Testis (tissue), 3 donors: ENCODE data around the gene GADD45G. TPM values are rescaled to one million over a fixed set of nuclear protein-coding genes. Genes with fewer than 3 reads are reported as not detected.

Experiments
- DNase-seq: peaks from one replicate; pipeline ENCODE4 v3.0.0-alpha.2; 2019
- H3K27ac ChIP-seq, 2 donors: fragments of 200-600 bp; sonication (generic); one replicate each; pipeline ENCODE4 v1.5.1; 2019
- H3K27me3 ChIP-seq: fragments of 200-600 bp; sonication (generic); one replicate; pipeline ENCODE4 v1.5.1; 2019
- H3K36me3 ChIP-seq: fragments of 200-600 bp; sonication (generic); one replicate; pipeline ENCODE4 v1.5.1; 2017; ENCODE audit warnings: low read depth; ENCODE audit errors: missing control alignments
- H3K4me1 ChIP-seq: fragments of 200-600 bp; sonication (generic); one replicate; pipeline ENCODE4 v1.5.1; 2019
- H3K4me3 ChIP-seq, 2 donors: fragments of 200-600 bp; sonication (generic); one replicate each; pipeline ENCODE4 v1.5.1; 2017 to 2019
- H3K9me3 ChIP-seq: fragments of 200-600 bp; sonication (generic); one replicate; pipeline ENCODE4 v1.5.1; 2017
- POLR2A ChIP-seq: fragments of 450-650 bp; IDR thresholded peaks from one replicate; pipeline ENCODE4 v1.6.1; 2017; ENCODE audit warnings: antibody characterized with exemption, mild to moderate bottlenecking, moderate library complexity
- WGBS, 2 donors: methylation state at CpG; one replicate each; pipeline ENCODE4 v1.1.5; 2018; 5-methylcytosine and 5-hydroxymethylcytosine counted together
- intact Hi-C: fragments of 100-400 bp; cut with DNase I; formaldehyde crosslinking; loops from one replicate; pipeline ENCODE4 v1.15.1; 2023; ENCODE audit warnings: low total_unique reads
- polyA plus RNA-seq: library from polyadenylated mRNA; stranded (reverse); fragments of 350-450 nt; fragmentation: Illumina TruSeq; extraction: RNeasy Lipid Tissue Mini Kit (QIAGEN cat#74804); gene quantifications from one replicate; pipeline ENCODE4 v1.2.3, GENCODE V29; 2014; ENCODE audit warnings: low read depth, low replicate concordance; ENCODE audit not compliant: insufficient read depth
- total RNA-seq, 2 donors: library from RNA; depleted of rRNA; stranded (reverse); fragments of >200 nt; gene quantifications; one replicate each; pipeline ENCODE4 v1.2.3, GENCODE V29; 2016
- TF ChIP-seq, protein P1 (sequence below), 3 experiments: fragments of 450-650 bp in 2 of 3; fragments of 200-600 bp in 1 of 3; sonication (generic) in 1 of 3; IDR thresholded peaks; one replicate each; pipeline ENCODE4 v1.5.1; 2016 to 2019; ENCODE audit warnings: antibody characterized with exemption in 3 of 3, mild to moderate bottlenecking in 2 of 3, moderate library complexity in 1 of 3

Gene GADD45G
- total and polyA plus RNA-seq, 3 donors from 2014 or later: 29.1 to 72.8 (median 66.1) TPM

DNA sequence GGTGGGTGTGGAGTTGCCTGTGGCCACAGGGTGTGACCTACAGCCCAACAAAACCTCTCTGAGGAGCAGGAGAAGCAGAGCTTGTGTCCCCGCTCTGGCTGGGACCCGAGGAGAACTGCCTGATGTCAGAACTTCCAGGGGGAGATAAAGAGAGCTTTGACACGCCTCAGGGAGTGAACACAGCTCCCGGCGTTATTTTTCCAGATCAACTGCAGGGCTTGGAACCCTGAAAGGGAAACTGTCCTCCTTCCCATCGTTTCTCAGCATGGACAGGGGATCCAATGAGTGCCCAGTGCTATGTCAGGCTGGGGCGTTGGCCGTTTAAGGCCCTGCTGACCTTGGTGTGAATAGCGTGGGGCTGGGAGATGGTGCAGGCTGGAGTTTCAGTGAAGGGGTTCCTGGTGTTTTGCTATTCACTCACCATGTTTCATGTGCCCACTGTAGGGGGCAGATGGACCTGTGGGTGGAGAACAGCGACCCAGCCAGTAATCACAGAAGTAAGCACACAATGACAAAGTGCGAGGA lies 22.0 kb downstream of the GADD45G start:
- no peak for DNase-seq
- TF ChIP-seq, protein P1, sequence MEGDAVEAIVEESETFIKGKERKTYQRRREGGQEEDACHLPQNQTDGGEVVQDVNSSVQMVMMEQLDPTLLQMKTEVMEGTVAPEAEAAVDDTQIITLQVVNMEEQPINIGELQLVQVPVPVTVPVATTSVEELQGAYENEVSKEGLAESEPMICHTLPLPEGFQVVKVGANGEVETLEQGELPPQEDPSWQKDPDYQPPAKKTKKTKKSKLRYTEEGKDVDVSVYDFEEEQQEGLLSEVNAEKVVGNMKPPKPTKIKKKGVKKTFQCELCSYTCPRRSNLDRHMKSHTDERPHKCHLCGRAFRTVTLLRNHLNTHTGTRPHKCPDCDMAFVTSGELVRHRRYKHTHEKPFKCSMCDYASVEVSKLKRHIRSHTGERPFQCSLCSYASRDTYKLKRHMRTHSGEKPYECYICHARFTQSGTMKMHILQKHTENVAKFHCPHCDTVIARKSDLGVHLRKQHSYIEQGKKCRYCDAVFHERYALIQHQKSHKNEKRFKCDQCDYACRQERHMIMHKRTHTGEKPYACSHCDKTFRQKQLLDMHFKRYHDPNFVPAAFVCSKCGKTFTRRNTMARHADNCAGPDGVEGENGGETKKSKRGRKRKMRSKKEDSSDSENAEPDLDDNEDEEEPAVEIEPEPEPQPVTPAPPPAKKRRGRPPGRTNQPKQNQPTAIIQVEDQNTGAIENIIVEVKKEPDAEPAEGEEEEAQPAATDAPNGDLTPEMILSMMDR (IDR thresholded peaks at IDR 0.05): no peak
- no peak for TF ChIP-seq POLR2A
- Histone ChIP-seq H3K27me3 (no peaks in the 10 kb centered on the region), H3K9me3 (no peaks in the 10 kb centered on the region), H3K27ac (no peak overlapping the region), H3K4me1 (peaks cover 44% of the 10 kb centered on the region), H3K36me3 (no peaks in the 10 kb centered on the region), H3K4me3 (no peak overlapping the region)
- WGBS, 2 donors: 61 to 81% methylated on average over 11 of the region's 11 CpGs
- intact Hi-C loops: no loop called here

DNA sequence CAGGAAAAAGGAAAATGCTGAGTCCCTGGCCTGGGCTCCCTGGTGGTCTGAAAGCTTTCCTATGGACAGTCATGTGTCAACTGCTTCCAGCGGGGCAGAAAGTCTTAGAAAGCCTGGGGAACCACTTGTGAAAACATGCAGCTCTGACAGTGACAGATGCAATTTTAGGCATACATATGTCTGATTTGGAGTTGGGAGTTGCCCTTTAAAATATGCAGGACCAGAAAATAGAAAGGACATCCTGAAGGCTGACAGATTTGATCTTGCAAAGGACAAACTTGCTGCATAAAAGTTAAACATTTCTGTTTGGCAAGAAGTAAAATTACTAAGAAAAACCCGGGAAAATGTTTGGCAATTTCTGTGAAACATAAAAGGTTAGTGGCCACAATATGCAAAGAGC lies 23.8 kb downstream of the GADD45G start:
- no peak for DNase-seq
- whole genome bisulfite sequencing, 2 donors: 70 to 92% methylated on average over 2 of the region's 2 CpGs
- Histone ChIP-seq H3K4me1 (peaks cover 26% of the 10 kb centered on the region), H3K9me3 (no peaks in the 10 kb centered on the region), H3K36me3 (no peaks in the 10 kb centered on the region), H3K27me3 (no peaks in the 10 kb centered on the region), H3K4me3 (no peak overlapping the region), H3K27ac (no peak overlapping the region)
- no peak for TF ChIP-seq POLR2A
- TF ChIP-seq, protein P1 (IDR thresholded peaks at IDR 0.05): no peak
- intact Hi-C loops: no loop called here

DNA sequence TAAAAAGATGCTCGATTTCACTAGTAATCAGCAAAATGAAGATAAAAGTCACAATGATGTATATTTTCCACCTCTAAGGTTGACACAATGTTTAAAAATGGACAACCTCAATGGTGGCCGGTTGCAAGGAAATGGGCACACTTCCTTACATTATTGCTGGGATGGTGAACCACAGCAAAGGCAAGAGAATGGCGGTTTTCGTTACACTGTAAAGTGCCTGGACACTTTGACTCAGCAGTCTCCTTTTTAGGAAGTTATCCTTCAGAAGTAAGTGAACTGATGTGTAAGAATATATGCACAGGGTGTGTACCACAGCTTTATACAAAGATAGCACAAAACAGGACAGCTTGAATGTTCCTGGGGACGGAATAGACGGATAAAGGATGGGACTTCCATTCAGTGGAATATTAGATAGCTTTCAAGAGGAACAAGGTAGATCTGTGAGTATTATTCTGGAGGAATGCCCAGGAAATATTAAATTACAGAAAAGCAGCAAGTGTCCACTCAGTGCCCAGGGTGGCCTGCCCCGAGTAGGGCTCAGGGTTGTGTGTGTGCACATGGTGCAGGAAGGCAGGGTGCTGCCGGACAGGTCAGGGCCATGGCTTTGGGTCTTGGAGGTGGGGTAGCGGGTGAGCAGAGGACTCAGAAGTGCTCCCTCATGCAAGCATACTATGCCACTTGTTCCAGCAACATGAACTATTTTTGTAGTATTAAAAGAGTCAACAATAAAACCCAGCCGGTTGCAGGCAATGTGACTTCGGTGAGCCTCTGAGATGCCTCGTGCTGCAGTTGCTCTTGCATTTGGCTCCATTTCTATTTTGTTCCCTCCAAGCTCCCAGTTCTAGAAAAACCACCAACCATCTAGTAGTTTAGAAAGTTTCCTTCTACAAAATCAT lies 24.5 kb downstream of the GADD45G start:
- no peaks in the 10 kb centered on the region for H3K36me3 ChIP-seq
- H3K9me3 ChIP-seq: no peaks in the 10 kb centered on the region
- no peak for DNase-seq
- TF ChIP-seq, protein P1 (IDR thresholded peaks at IDR 0.05): no peak
- TF ChIP-seq POLR2A: no peak
- H3K27me3 ChIP-seq: no peaks in the 10 kb centered on the region
- H3K4me1 ChIP-seq: peaks cover 25% of the 10 kb centered on the region
- intact Hi-C loops: no loop called here
- H3K27ac ChIP-seq: no peak overlapping the region
- 76 to 80% methylated on average over 12 of the region's 12 CpGs for WGBS, 2 donors
- H3K4me3 ChIP-seq: no peak overlapping the region

DNA sequence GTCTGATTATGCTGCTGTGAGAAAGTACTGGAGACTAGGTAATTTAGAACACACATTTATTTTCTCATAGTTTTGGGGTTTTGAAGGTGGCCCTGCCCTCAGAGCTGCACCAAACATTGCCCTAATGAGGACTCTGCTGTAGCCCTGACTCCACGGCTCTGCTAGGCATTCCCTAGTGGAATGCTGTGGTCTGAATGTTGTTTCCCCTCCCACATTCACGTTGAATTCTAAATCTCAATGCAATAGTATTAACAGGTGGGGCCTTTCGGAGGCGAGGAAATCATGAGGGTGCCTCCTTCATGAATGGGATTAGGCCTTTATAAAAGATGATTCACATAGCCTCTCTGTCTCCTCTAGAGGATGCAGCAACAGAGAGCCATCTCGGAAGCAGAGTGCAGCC lies 25.7 kb downstream of the GADD45G start:
- TF ChIP-seq, protein P1 (IDR thresholded peaks at IDR 0.05): no peak
- no peak for TF ChIP-seq POLR2A
- Histone ChIP-seq H3K27ac (no peak overlapping the region), H3K36me3 (no peaks in the 10 kb centered on the region), H3K27me3 (no peaks in the 10 kb centered on the region), H3K9me3 (no peaks in the 10 kb centered on the region), H3K4me1 (peaks cover 32% of the 10 kb centered on the region), H3K4me3 (no peak overlapping the region)
- WGBS, 2 donors: 85 to 87% methylated on average over 5 of the region's 5 CpGs
- DNase-seq: no peak
- intact Hi-C loops: no loop called here
